ENCODE data around the gene NUAK1.

DNA sequence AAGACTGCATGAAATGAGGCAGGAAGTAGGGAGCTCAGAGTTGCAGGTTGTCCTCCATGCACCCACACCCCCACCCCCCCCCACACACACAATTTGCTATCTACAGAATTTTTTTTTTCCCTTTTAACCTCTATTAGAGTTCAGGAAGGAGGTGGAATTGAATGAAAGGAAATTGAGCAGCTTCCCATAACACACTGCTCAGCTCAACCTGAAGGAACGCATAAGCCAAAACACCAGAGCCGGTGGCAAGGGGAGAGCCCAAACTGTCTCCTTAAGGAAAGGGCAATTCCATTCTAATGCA, 74.1 kb downstream of the NUAK1 start:
- TF ChIP-seq, protein P1, sequence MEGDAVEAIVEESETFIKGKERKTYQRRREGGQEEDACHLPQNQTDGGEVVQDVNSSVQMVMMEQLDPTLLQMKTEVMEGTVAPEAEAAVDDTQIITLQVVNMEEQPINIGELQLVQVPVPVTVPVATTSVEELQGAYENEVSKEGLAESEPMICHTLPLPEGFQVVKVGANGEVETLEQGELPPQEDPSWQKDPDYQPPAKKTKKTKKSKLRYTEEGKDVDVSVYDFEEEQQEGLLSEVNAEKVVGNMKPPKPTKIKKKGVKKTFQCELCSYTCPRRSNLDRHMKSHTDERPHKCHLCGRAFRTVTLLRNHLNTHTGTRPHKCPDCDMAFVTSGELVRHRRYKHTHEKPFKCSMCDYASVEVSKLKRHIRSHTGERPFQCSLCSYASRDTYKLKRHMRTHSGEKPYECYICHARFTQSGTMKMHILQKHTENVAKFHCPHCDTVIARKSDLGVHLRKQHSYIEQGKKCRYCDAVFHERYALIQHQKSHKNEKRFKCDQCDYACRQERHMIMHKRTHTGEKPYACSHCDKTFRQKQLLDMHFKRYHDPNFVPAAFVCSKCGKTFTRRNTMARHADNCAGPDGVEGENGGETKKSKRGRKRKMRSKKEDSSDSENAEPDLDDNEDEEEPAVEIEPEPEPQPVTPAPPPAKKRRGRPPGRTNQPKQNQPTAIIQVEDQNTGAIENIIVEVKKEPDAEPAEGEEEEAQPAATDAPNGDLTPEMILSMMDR (IDR thresholded peaks at IDR 0.05): no peak
- TF ChIP-seq EP300 (IDR thresholded peaks at IDR 0.05): no peak
- TF ChIP-seq POLR2AphosphoS5 (IDR thresholded peaks at IDR 0.05): no peak
- no peak for TF ChIP-seq POLR2A (IDR thresholded peaks at IDR 0.05)
